A204.1 (cell line): ENCODE results near the gene RTN1.

Source experiments
- FAIRE-seq: peaks from 2 replicates; lab custom pipeline; 2012; peaks lifted over from hg19 to GRCh38; lab: Jason Lieb, UNC

Gene RTN1

GRCh38 chr14:59870277-59871165, at the start of gene RTN1:
Gene RTN1, minus strand, starts transcription at chr14:59870776. Its CDS starts 146 bp downstream, at chr14:59870630.
- FAIRE-seq, result no peak

GRCh38 chr14:59920378-59920683, 49.8 kb upstream of the RTN1 start:
- no peak for FAIRE-seq

GRCh38 chr14:59919570-59920377, 49.2 kb upstream of the RTN1 start, which contains the start of gene LRRC9:
Gene LRRC9, plus strand, starts transcription at chr14:59920144.
- FAIRE-seq, result no peak

- FAIRE-seq, result peak; percentile 96
Measured at GRCh38 chr14:59918824-59919569, 48.4 kb upstream of the RTN1 start.

- FAIRE-seq, result no peak
Measured at GRCh38 chr14:59913187-59913586, 42.6 kb upstream of the RTN1 start.

- no peak for FAIRE-seq
Measured at GRCh38 chr14:59912443-59912842, 41.9 kb upstream of the RTN1 start.

GRCh38 chr14:59905188-59905587, 34.6 kb upstream of the RTN1 start:
- no peak for FAIRE-seq

- FAIRE-seq, result no peak
Measured at GRCh38 chr14:59904184-59904583, 33.6 kb upstream of the RTN1 start.

- no peak for FAIRE-seq
Measured at GRCh38 chr14:59900556-59900955, 30.0 kb upstream of the RTN1 start.

- FAIRE-seq, result no peak
Measured at GRCh38 chr14:59897757-59898383, 27.3 kb upstream of the RTN1 start.

- no peak for FAIRE-seq
Measured at GRCh38 chr14:59895721-59896120, 25.1 kb upstream of the RTN1 start.

GRCh38 chr14:59890676-59891075, 20.1 kb upstream of the RTN1 start:
- no peak for FAIRE-seq

GRCh38 chr14:59882957-59883356, 12.4 kb upstream of the RTN1 start:
- peak; percentile 27 for FAIRE-seq

GRCh38 chr14:59871166-59871495, 555 bp upstream of the RTN1 start:
- no peak for FAIRE-seq

GRCh38 chr14:59869381-59870255, 958 bp downstream of the RTN1 start:
- FAIRE-seq, result no peak

- FAIRE-seq, result no peak
Measured at GRCh38 chr14:59868021-59868420, 2.6 kb downstream of the RTN1 start.

GRCh38 chr14:59863806-59864525, 6.6 kb downstream of the RTN1 start:
- FAIRE-seq, result no peak

- no peak for FAIRE-seq
Measured at GRCh38 chr14:59857328-59857727, 13.2 kb downstream of the RTN1 start.

GRCh38 chr14:59852350-59852749, 18.2 kb downstream of the RTN1 start:
- FAIRE-seq, result no peak

- no peak for FAIRE-seq
Measured at GRCh38 chr14:59850458-59850857, 20.1 kb downstream of the RTN1 start.
